GM19468 (cell line): ENCODE results near the gene LHX8.
"Not testable (repeated sequence)": the region's sequence is repeated elsewhere in the genome, so short reads cannot be mapped to it uniquely, and the experiment has no call there.

Experiments used
- ATAC-seq: cut with Tn5 transposase; IDR thresholded peaks from one replicate; pipeline ENCODE4 v1.9.1; 2021; ENCODE audit warnings: mild to moderate bottlenecking, moderate library complexity, moderate number of reproducible peaks; ENCODE audit not compliant: unreplicated experiment; ENCODE audit errors: extremely low read depth

LHX8 gene

DNA sequence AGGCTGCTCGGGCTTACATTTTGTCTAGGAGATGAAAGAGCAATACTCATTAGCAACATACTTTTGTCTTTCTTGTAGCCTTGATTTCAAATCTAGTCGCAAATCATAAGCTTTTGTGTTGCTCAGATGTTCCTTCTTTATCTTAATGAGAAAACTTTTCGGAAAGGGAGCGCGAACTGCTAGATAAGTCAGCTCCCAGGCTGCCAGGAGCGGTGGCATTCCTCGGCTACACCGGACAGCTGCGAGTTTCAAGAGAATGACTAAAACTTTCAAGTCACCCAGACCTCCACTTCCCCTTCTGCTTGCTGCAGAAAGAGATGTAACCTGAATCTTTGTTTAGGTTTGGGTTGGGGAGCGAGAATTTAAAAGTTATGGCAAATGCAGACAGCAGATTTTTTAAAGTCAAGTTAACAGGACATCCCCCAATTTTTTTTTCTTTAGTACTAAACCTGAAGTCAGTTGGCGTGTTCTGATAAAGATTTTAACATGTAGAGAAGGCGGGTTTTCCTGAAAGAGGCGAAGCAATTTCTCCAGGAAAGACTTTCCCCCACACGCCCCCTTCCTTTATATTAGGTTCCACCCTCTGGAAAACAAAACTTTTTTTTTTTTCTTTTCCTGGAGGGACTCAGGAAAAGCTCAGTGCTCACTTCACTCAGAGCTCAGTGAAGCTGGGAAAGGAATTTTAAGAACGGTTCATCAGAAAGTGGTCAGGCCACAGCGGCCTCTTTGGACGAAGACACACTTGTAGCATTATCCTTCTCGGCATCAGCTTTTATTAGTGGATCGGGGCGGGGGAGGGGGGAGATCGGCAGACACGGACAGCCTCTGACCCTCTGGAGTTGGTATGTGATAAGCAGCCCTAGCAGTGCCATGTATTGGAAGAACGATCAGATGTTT lies at the start of gene LHX8:
Gene LHX8 (plus strand): TSS at position 639 of the 897 bp plus-strand sequence. CDS start 2,227 bp downstream, outside the sequence.
- no peak for ATAC-seq

GRCh38 chr1:75085931-75086330 lies 48.3 kb upstream of the LHX8 start:
- ATAC-seq, result no peak

GRCh38 chr1:75087278-75087677 lies 46.9 kb upstream of the LHX8 start:
- no peak for ATAC-seq

DNA sequence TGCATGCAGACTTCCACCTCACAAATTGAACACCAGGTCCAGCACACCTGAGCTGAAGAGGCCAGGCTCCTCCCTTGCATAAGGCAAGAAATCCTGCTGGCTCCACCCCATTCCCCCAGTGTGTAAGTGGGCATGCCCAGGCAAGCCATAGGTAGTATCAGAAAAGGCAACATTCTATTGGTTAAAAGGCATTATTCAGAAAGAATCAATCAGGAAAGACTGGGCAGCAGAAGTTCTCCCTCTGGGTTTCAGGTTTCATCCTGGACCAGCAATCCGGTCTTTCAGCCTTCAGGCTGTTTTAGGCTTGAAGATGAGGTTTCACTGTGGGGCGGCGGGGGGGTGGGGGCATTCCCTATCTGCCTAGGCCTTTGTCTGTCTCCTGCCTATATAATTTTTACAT lies 42.0 kb upstream of the LHX8 start:
- ATAC-seq, result no peak

- ATAC-seq, result no peak
These were observed 36.5 kb upstream of the LHX8 start for GRCh38 chr1:75097654-75098053.

DNA sequence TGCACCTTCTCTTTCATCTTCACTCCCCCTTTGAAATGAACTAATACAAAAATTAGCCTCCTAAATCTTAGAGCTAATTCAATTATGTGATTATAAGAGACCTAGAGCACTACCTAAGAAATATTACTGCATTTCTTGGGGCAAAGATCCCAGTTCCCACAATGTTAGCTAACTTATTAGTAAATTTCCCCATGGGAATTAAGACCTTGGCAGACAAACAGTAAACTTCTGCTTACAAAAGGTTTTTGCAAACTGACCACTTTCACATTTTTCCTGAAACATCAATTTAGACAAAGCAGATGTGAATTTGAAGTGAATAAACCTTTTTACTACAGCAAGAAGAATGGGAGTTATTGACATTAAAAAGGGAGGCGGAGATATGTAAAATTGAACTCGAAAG lies 34.6 kb upstream of the LHX8 start:
- ATAC-seq, result no peak

DNA sequence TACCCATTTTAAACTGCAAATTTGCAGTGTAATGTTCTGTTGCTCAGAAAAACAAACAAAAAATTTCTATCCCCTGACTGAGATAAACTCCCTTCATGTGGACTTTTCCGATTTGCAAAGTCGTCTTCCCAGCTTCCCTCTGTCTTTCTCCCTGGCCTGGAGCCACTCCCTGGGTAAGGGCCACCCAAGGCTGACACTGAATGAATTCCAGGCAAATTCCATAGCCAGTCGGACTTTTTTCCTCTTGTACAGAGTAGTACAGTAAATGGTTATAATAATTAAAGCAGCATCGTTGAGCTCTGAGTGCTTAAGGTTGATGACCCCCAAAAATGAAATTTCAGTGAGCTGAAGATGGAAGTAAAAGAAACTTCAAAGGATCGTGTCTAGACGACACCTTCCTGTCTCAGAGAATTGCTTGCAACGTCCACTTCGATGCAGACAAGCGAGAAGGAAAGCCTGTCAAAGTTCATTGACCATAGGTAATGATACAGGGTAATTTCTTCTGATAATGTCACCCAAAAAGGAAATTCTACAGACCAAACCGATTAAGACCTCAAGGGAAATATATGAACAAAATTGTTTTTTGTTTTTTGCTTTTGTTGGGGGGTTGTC lies 33.6 kb upstream of the LHX8 start:
- no peak for ATAC-seq

DNA sequence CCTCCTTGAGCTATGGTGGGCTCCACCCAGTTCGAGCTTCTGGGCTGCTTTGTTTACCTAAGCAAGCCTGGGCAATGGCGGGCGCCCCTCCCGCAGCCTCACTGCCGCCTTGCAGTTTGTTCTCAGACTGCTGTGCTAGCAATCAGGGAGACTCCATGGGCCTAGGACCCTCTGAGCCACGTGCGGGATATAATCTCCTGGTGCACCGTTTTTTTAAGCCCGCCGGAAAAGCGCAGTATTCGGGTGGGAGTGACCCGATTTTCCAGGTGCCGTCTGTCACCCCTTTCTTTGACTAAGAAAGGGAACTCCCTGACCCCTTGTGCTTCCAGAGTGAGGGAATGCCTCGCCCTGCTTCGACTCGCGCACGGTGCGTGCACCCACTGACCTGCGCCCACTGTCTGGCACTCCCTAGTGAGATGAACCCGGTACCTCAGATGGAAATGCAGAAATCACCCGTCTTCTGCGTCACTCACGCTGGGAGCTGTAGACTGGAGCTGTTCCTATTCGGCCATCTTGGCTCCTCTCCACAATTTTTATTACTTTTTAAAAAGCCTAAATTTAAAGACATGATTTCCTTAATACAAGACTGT lies 21.7 kb upstream of the LHX8 start:
- not testable (repeated sequence) for ATAC-seq

- no peak for ATAC-seq
These were observed 18.5 kb upstream of the LHX8 start for GRCh38 chr1:75115654-75116053.

GRCh38 chr1:75123756-75124155 lies 10.4 kb upstream of the LHX8 start:
- no peak for ATAC-seq

GRCh38 chr1:75124510-75124909 lies 9.7 kb upstream of the LHX8 start:
- ATAC-seq, result no peak

DNA sequence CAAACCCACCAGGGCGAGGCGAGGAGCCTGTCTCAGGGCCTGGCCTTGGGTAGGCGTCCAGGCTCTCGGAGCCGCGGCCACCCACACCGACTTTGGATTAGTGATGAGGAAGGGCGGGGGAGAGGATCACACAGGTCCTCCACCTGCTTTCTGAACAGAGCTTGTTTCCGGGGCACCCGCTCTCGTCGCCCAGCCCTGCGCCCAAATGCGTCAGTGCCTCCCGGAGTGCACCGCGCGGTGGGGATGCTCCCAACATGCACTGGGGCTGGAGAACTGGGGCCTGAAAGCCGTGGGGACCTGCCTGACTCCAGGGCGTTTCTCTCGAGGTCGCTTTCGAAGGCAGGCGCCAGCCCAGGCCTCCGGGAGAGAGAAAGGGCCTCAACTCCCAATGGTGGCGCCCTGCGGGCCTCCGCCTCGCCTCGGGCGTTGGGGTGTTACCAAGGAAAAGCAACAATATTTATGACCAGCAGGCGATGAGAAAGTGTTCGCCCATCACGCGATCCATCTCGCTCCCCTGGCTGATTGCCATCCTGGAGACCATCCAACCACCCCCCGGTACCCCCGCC lies 8.9 kb upstream of the LHX8 start:
- no peak for ATAC-seq

GRCh38 chr1:75126611-75127101 lies 7.5 kb upstream of the LHX8 start:
- ATAC-seq, result no peak

DNA sequence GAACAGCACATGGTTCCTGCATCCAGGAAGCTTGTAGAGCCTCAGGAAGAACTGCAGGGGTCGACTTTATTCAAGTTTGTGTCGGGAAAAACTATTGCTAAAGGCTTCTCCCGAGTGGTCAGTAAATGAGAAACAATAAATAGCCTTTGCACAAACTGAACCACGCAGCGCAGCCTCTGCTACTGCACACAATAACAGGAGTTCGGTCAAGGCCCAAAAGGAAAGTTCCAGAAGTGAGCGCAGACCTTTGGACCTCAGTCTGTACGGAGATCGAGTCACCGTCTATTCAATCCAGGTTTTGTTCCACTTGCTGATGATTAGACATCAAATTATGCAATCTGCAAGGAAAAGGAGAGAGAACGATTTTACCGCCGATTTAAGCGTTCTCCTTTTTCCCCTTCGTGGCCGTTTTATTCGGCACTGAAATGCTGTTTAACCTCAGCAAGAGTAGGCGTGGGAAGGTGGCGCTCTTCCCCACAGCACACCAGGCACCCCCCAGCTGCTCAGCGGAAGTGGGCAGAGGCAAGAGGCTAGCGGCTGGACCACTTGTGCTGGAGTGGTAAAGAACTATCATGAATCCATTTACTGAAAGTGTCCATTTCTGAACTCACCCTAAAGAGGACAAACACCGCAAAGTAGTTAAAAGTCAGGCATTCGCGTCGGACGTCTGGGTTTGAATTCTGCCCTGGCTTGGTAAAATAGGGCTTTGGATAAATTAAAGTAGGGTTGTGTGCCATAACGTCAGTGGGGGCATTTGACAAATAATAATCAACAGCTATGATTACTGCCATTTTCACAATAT lies 6.1 kb upstream of the LHX8 start:
- no peak for ATAC-seq

GRCh38 chr1:75129660-75129982 lies 4.6 kb upstream of the LHX8 start:
- no peak for ATAC-seq

- ATAC-seq, result no peak
These were observed 4.0 kb upstream of the LHX8 start for GRCh38 chr1:75129983-75130789.

- no peak for ATAC-seq
These were observed 3.2 kb upstream of the LHX8 start for GRCh38 chr1:75130865-75131564.

DNA sequence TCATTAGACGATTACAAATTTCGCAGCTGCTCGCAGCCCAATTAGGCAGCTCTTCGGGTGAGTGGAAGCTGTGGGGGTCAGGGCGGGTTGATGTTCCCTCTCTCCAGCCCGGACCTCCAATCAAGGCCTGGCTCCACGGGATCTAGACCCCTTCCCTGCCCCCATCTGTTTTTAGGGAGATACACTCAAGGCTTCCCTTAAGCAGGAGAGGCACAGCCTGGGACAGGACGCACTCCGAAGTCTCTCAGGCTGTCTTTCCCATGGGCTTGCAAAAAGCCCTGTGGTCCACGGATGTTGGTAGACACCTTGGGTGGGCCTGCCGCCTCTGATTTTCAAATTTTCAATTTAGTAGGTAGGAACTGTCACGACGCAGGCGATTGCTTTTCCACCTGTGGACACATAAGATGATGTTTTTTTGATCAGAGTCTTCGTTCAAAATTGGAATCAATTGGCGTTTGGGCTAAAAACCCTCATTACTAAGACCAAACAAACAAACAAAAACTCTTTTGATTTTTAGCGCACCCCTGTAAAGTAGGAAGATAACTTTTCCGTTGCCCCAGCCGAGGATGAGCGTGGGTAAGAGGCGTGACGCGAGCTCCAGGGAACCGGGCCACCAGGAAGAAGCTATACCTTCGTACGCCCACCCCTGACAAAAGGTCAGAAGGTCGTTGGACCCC lies 2.5 kb upstream of the LHX8 start:
- ATAC-seq, result no peak
